K562 (cell line): ENCODE measurements around the gene CPSF2. TPM values are rescaled to one million over a fixed set of nuclear protein-coding genes. Genes with fewer than 3 reads are reported as not detected.

Experiments used
- BHLHE40 ChIP-seq: IDR thresholded peaks from 2 replicates; pipeline ENCODE4 v1.6.1; 2011; ENCODE audit warnings: low read length, improper control_type of control experiment
- CBX5 ChIP-seq: IDR thresholded peaks from 2 replicates; pipeline ENCODE4 v1.6.1; 2014; ENCODE audit warnings: low read depth, borderline replicate concordance
- CTCF ChIP-seq, 3 experiments: IDR thresholded peaks in 2 of 3; conservative IDR thresholded peaks in 1 of 3; 2 replicates each; pipeline ENCODE4 v1.5.1; 2011 to 2012; ENCODE audit warnings: low read length in 3 of 3, mild to moderate bottlenecking in 3 of 3, control low read depth in 2 of 3, improper control_type of control experiment in 1 of 3, inconsistent platforms in 1 of 3, low read depth in 1 of 3, mixed read lengths in 1 of 3, moderate library complexity in 1 of 3; ENCODE audit not compliant: insufficient read depth in 2 of 3
- E2F5 ChIP-seq: sonication (generic); formaldehyde crosslinking; IDR thresholded peaks from 2 replicates; pipeline ENCODE4 v1.8.0; 2022; ENCODE audit warnings: mild to moderate bottlenecking, missing genetic modification reagents
- ETS2 ChIP-seq: IDR thresholded peaks from 2 replicates; pipeline ENCODE4 v1.6.1; 2016; ENCODE audit warnings: borderline replicate concordance, missing genetic modification characterization, mild to moderate bottlenecking, moderate library complexity, missing compliant biosample characterization; ENCODE audit not compliant: poor library complexity, severe bottlenecking
- ETV1 ChIP-seq: fragments of 450-650 bp; conservative IDR thresholded peaks from 2 replicates; pipeline ENCODE4 v1.6.1; 2016; ENCODE audit warnings: missing genetic modification characterization, control low read depth, low read depth, missing compliant biosample characterization
- JUN ChIP-seq, 2 experiments: sonication (generic) in 1 of 2; formaldehyde crosslinking in 1 of 2; IDR thresholded peaks; 2 replicates each; pipeline versions ENCODE4 v1.6.1 to v1.8.0; 2012 to 2022; ENCODE audit warnings: borderline replicate concordance in 2 of 2, mild to moderate bottlenecking in 2 of 2, improper control_type of control experiment in 1 of 2, low read depth in 1 of 2, low read length in 1 of 2, missing genetic modification reagents in 1 of 2
- KDM5B ChIP-seq: fragments of 200-600 bp; sonication (generic); IDR thresholded peaks from 2 replicates; pipeline ENCODE4 v1.6.1; 2012; ENCODE audit warnings: low read depth, mild to moderate bottlenecking, moderate library complexity, low read length, control low read depth, inconsistent platforms; ENCODE audit not compliant: insufficient replicate concordance
- PBX2 ChIP-seq, 2 experiments: IDR thresholded peaks in 1 of 2; conservative IDR thresholded peaks in 1 of 2; 2 replicates each; pipeline ENCODE4 v1.6.1; 2016; ENCODE audit warnings: low read depth in 2 of 2, mild to moderate bottlenecking in 1 of 2, missing compliant biosample characterization in 1 of 2, missing genetic modification characterization in 1 of 2, moderate library complexity in 1 of 2
- SRSF9 ChIP-seq: fragments of 200-400 bp; formaldehyde crosslinking; IDR thresholded peaks from 2 replicates; pipeline ENCODE4 v1.6.1; 2017; ENCODE audit warnings: low read depth, low read length, borderline replicate concordance
- ZNF184 ChIP-seq: sonication (generic); formaldehyde crosslinking; IDR thresholded peaks from 2 replicates; pipeline ENCODE4 v1.5.0; 2020; ENCODE audit warnings: missing genetic modification reagents
- polyA plus RNA-seq, 8 experiments: library from polyadenylated mRNA; depleted of rRNA in 4 of 8; stranded (reverse) in 5 of 8; unstranded in 3 of 8; fragments of >200 nt; fragmentation: Nextera tagmentation in 2 of 8; fragmentation: Illumina TruSeq in 1 of 8; extraction: Ambion mirVana in 2 of 8; extraction: Trizol in 1 of 8; gene quantifications; 2 replicates each; pipeline versions ENCODE4 v1.2.1 to v1.2.3, GENCODE V29; 2011 to 2014; ENCODE audit warnings: inconsistent platforms in 1 of 8, missing spikeins in 1 of 8
- total RNA-seq, 7 experiments: library from RNA; depleted of rRNA in 6 of 7; stranded (reverse); fragments of >200 nt in 6 of 7; fragmentation: Illumina TruSeq in 2 of 7; extraction: Trizol in 2 of 7; gene quantifications; 2 replicates each; pipeline versions ENCODE4 v1.2.1 to v1.2.3, GENCODE V29; 2011 to 2021; ENCODE audit warnings: low replicate concordance in 1 of 7
- TF ChIP-seq, protein P1 (sequence below): fragments of 450-650 bp; formaldehyde crosslinking; IDR thresholded peaks from 2 replicates; pipeline ENCODE4 v1.4.0; 2020; ENCODE audit warnings: mild to moderate bottlenecking, moderate library complexity

CPSF2 gene
- total and polyA plus RNA-seq, 9 of the 15 experiments (the other 6 are each of a cell fraction or from before 2014, with no cell fraction given): 20.8 to 71.3 (median 49.0) TPM

DNA sequence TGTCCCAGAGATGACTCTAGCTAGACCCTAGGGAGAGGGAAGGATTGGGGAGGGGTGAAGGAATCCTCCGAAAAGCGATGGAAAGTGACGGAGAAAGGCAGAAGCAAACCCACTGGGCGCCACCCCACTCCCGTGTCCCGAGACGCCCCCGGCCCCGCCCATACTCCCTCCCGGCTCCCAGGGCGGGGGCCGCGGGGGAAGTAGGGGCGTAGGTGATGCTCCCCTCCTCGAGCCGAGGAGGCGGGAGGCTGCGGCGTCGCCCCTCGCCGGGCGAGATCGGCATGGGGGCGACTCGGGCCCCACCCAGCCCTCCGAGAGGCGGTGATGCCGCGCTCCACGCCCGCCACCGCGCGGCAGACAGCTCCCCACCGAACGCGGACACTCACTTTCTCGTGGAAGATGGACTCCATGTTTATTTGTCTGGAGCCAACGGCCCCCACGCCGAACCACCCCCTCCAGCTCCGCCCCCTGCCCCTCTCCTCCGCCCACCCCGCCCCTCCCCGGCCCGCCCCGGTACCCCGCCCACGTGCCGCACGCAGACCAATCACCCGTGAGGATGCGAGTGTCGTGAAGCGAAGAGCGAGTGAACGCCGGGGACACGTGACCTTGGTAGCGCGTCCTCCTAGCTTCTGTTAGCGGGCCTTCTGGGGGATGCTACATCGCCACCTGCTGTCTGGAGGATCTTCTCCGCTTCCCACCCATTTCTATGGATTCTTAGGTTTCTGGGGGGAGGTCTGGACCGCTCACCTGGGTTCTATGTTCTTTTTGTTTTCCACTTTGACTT is 15.4 kb upstream of the CPSF2 start, which contains the start of gene ATXN3 (continued):
- TF ChIP-seq PBX2 (CRISPR knock-in tag; IDR thresholded peaks at IDR 0.05; ENCODE audit: low read depth): no peak
- no peak for TF ChIP-seq PBX2 (tag; conservative IDR thresholded peaks at IDR 0.05; ENCODE audit: low read depth)
- 0 out of 2 replicates have a peak, but pooled peaks have one; percentile 11 for TF ChIP-seq JUN (IDR thresholded peaks at IDR 0.05; ENCODE audit: borderline replicate concordance, low read depth, low read length)
- no peak for TF ChIP-seq JUN (CRISPR knock-in tag; IDR thresholded peaks at IDR 0.05; ENCODE audit: borderline replicate concordance)
- no peak for TF ChIP-seq E2F5 (CRISPR knock-in tag)
- no peak for TF ChIP-seq ETV1 (tag)
- no peak for TF ChIP-seq ZNF184 (CRISPR knock-in tag)
- TF ChIP-seq, protein P1, sequence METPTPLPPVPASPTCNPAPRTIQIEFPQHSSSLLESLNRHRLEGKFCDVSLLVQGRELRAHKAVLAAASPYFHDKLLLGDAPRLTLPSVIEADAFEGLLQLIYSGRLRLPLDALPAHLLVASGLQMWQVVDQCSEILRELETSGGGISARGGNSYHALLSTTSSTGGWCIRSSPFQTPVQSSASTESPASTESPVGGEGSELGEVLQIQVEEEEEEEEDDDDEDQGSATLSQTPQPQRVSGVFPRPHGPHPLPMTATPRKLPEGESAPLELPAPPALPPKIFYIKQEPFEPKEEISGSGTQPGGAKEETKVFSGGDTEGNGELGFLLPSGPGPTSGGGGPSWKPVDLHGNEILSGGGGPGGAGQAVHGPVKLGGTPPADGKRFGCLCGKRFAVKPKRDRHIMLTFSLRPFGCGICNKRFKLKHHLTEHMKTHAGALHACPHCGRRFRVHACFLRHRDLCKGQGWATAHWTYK: no peak
- peak; percentile 62 for TF ChIP-seq KDM5B
- TF ChIP-seq CBX5: no peak
- TF ChIP-seq BHLHE40: peak; percentile 93
- peak; percentile 65 to 78 (median 71) for TF ChIP-seq CTCF (IDR thresholded peaks at IDR 0.05 in 2 of 3, conservative IDR thresholded peaks at IDR 0.05 in 1 of 3; ENCODE audit: insufficient read depth in 2 of 3, low read depth in 1 of 3, low read length in 3 of 3)
- no peak for TF ChIP-seq SRSF9
- TF ChIP-seq ETS2 (tag): no peak
- TF ChIP-seq, all 486 proteins: peak for 67
